SKM-1 treated with dmso at 0.1 percent for 144 hours (cell line): ENCODE measurements around the gene POLR3K.
"Not testable (repeated sequence)": the region's sequence is repeated elsewhere in the genome, so short reads cannot be mapped to it uniquely, and the experiment has no call there.

ENCODE experiments used
- DNase-seq: peaks from one replicate; lab custom pipeline; 2025; ENCODE audit not compliant: unreplicated experiment; lab: John Stamatoyannopoulos, UW

The POLR3K gene

GRCh38 chr16:47234-47633 is 6.2 kb downstream of the POLR3K start:
- DNase-seq: no peak

- DNase-seq: not testable (repeated sequence)
Measured at GRCh38 chr16:46510-46909, 6.9 kb downstream of the POLR3K start.

- DNase-seq: no peak
Measured at GRCh38 chr16:45454-45853, 8.0 kb downstream of the POLR3K start.

- no peak for DNase-seq
Measured at GRCh38 chr16:44655-45054, 8.8 kb downstream of the POLR3K start.

GRCh38 chr16:43294-43693 is 10.1 kb downstream of the POLR3K start:
- DNase-seq: no peak

- no peak for DNase-seq
Measured at GRCh38 chr16:42691-43090, 10.7 kb downstream of the POLR3K start.

GRCh38 chr16:42069-42457 is 11.3 kb downstream of the POLR3K start:
- DNase-seq: no peak

GRCh38 chr16:41439-42068 is 11.9 kb downstream of the POLR3K start:
- no peak for DNase-seq

GRCh38 chr16:38941-39892 is 14.2 kb downstream of the POLR3K start:
- DNase-seq: peak; percentile 51

GRCh38 chr16:38206-38605 is 15.2 kb downstream of the POLR3K start:
- not testable (repeated sequence) for DNase-seq

GRCh38 chr16:37511-37910 is 15.9 kb downstream of the POLR3K start:
- DNase-seq: peak; percentile 40

GRCh38 chr16:36336-36984 is 16.9 kb downstream of the POLR3K start:
- DNase-seq: no peak

- no peak for DNase-seq
Measured at GRCh38 chr16:35678-36305, 17.6 kb downstream of the POLR3K start.

- peak; percentile 84 for DNase-seq
Measured at GRCh38 chr16:35011-35677, 18.3 kb downstream of the POLR3K start.

- peak; percentile 4 for DNase-seq
Measured at GRCh38 chr16:34648-34987, 18.8 kb downstream of the POLR3K start.

- DNase-seq: no peak
Measured at GRCh38 chr16:33877-34647, 19.3 kb downstream of the POLR3K start.

GRCh38 chr16:33154-33876 is 20.1 kb downstream of the POLR3K start:
- not testable (repeated sequence) for DNase-seq

GRCh38 chr16:30627-31026 is 22.8 kb downstream of the POLR3K start:
- not testable (repeated sequence) for DNase-seq

- DNase-seq: not testable (repeated sequence)
Measured at GRCh38 chr16:25926-26348, 27.5 kb downstream of the POLR3K start.
